ENCODE measurements around the gene ATP2B2. TPM values are rescaled to one million over a fixed set of nuclear protein-coding genes. Genes with fewer than 3 reads are reported as not detected.

Gene ATP2B2
- total RNA-seq, 1 experiment from 2014 or later, result not detected

DNA sequence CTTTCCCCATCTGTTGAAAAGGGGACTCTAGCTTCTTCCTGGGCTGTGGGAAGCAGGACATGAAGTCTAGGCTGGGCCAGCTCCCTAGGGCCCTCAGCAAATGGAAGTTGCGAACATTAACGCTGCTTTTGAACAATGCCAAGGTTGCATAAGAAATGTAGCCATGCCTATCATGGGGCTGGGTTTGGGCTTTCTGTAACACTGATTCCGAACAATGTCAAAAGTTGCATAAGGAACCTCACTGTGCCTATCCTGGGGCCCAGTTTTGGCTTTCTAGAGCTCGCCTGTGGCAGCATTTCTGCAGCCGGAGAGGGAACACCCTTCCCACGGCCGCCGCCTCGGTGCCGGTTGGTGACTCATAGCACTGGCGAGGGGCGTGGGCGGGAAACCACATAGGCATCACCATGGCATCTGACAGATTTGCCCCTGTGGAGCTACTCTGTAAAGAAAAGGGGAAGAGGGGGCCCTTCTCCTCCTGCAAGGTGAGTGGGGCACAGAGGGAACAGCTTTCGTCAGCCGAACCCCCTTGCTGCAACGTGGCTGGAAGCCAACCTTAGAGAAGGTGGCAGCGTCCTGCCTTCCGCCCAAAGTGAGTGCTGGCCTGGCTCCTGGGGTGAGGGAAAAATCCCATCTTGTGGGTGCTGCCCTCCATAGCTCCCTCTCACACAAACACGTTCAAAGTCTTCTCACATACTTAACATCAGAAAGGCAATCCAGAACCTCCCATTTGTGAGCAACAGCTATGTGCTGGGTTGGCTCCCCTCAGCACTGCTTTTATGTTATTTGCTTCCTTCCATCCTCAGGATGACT is 46.6 kb upstream of the ATP2B2 start (continued):
- TF ChIP-seq SIN3A (IDR thresholded peaks at IDR 0.05; ENCODE audit: low read depth), result no peak
- no peak for TF ChIP-seq CBX3 (IDR thresholded peaks at IDR 0.05; ENCODE audit: low read depth)
- no peak for TF ChIP-seq YY1 (IDR thresholded peaks at IDR 0.05; ENCODE audit: extremely low read depth, insufficient replicate concordance, low read depth, low read length)

- H3K79me2 ChIP-seq (ENCODE audit: insufficient read depth, low read length), result no peaks in the 10 kb centered on the region
- TF ChIP-seq, protein P1, sequence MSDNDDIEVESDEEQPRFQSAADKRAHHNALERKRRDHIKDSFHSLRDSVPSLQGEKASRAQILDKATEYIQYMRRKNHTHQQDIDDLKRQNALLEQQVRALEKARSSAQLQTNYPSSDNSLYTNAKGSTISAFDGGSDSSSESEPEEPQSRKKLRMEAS (IDR thresholded peaks at IDR 0.05), result no peak
- no peak for TF ChIP-seq CEBPB (IDR thresholded peaks at IDR 0.05; ENCODE audit: low read depth)
- no peak for TF ChIP-seq CBX3 (IDR thresholded peaks at IDR 0.05; ENCODE audit: low read depth)
- no peak for TF ChIP-seq POLR2A (IDR thresholded peaks at IDR 0.05; ENCODE audit: borderline replicate concordance, extremely low read depth, insufficient read depth, insufficient read length)
- no peak for TF ChIP-seq EZH2phosphoT487 (IDR thresholded peaks at IDR 0.05; ENCODE audit: borderline replicate concordance)
- TF ChIP-seq, protein P2, sequence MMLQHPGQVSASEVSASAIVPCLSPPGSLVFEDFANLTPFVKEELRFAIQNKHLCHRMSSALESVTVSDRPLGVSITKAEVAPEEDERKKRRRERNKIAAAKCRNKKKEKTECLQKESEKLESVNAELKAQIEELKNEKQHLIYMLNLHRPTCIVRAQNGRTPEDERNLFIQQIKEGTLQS (IDR thresholded peaks at IDR 0.05), result no peak
- no peak for TF ChIP-seq POLR2AphosphoS5 (IDR thresholded peaks at IDR 0.05; ENCODE audit: low read depth, low read length)
- TF ChIP-seq EGR1 (IDR thresholded peaks at IDR 0.05; ENCODE audit: low read depth), result no peak
- no peak for TF ChIP-seq ZBTB33 (IDR thresholded peaks at IDR 0.05; ENCODE audit: extremely low read depth, insufficient replicate concordance, low read length)
- no peak for TF ChIP-seq ZNF274 (IDR thresholded peaks at IDR 0.05; ENCODE audit: low read depth, low read length)
- TF ChIP-seq TCF7L2 (IDR thresholded peaks at IDR 0.05; ENCODE audit: borderline replicate concordance, extremely low read depth, insufficient read depth, insufficient read length), result no peak
- TF ChIP-seq FOSL1 (IDR thresholded peaks at IDR 0.05; ENCODE audit: low read depth), result no peak
- TF ChIP-seq SRF (IDR thresholded peaks at IDR 0.05; ENCODE audit: low read depth), result no peak
- no peak for TF ChIP-seq JUND (IDR thresholded peaks at IDR 0.05)
- TF ChIP-seq YY1 (IDR thresholded peaks at IDR 0.05; ENCODE audit: extremely low read depth, insufficient replicate concordance, low read depth, low read length), result no peak
- TF ChIP-seq SIN3A (IDR thresholded peaks at IDR 0.05; ENCODE audit: low read depth), result no peak
- TF ChIP-seq ELF1 (IDR thresholded peaks at IDR 0.05; ENCODE audit: borderline replicate concordance, low read depth), result no peak
- no peak for TF ChIP-seq ZFX (IDR thresholded peaks at IDR 0.05)
- DNase-seq (ENCODE audit: low read depth, low spot score) (no peak), ATAC-seq (no peak)
- POLR2A ChIA-PET, result no interaction called here
- H3K4me1 ChIP-seq (ENCODE audit: control insufficient read depth in 1 of 2, insufficient read depth in 2 of 2, low read length in 2 of 2), result peaks cover 14 to 33% of the 10 kb centered on the region in 2 experiments; a peak in 3 of 4 replicates
- no peak overlapping the region for H3K9ac ChIP-seq (ENCODE audit: low read length)
- no peaks in the 10 kb centered on the region for H3K9me2 ChIP-seq (ENCODE audit: insufficient read depth)
- no TSS peak for BruUV-seq (replicated peaks)
- H3K27ac ChIP-seq (ENCODE audit: low read depth, low read length), result no peak overlapping the region
- H3K36me3 ChIP-seq (ENCODE audit: control insufficient read depth in 1 of 2, insufficient read depth in 2 of 2, low read length in 2 of 2), result no peaks in the 10 kb centered on the region
- RAD21 ChIA-PET (ENCODE audit: low non-redundant PET in 1 of 2, low total read pairs in 2 of 2, uncharacterized antibody in 2 of 2, unreplicated experiment in 2 of 2), result no interaction called here
- H2AFZ ChIP-seq (ENCODE audit: low read depth, low read length, poor library complexity, severe bottlenecking), result peak overlapping the region; percentile 89
- CTCF ChIA-PET, result no interaction called here
- H3K4me2 ChIP-seq (ENCODE audit: low read length), result peak overlapping the region; percentile 70; the same call in 1 of the 2 replicates
- no peaks in the 10 kb centered on the region for H3K9me3 ChIP-seq (ENCODE audit: control insufficient read depth in 1 of 2, insufficient read depth in 1 of 2, low read depth in 1 of 2, low read length in 2 of 2)
- H3K27me3 ChIP-seq (ENCODE audit: insufficient read depth, low read length), result no peaks in the 10 kb centered on the region; the same call in 1 of the 2 replicates
- intact Hi-C loops (cut with micrococcal nuclease), result no loop called here
- no peaks in the 10 kb centered on the region for H4K20me1 ChIP-seq (ENCODE audit: insufficient read depth)
- H3K4me3 ChIP-seq (replicated peaks in 1 of 2; ENCODE audit: low read depth in 1 of 2, low read length in 2 of 2), result no peak overlapping the region
These were observed 45.8 kb upstream of the ATP2B2 start for GRCh38 chr3:10551139-10551538.

All from HCT116 (cell line).